HG02884 (cell line): ENCODE results near the gene FHIT.

Experiments
- ATAC-seq: cut with Tn5 transposase; IDR thresholded peaks from one replicate; pipeline ENCODE4 v1.9.1; 2021; ENCODE audit warnings: mild to moderate bottlenecking, moderate library complexity; ENCODE audit not compliant: unreplicated experiment

Gene FHIT

GRCh38 chr3:61172684-61173083 lies 78.6 kb downstream of the FHIT start:
- no peak for ATAC-seq

GRCh38 chr3:61172203-61172602 lies 79.0 kb downstream of the FHIT start:
- no peak for ATAC-seq

GRCh38 chr3:61169621-61170251 lies 81.5 kb downstream of the FHIT start:
- no peak for ATAC-seq

DNA sequence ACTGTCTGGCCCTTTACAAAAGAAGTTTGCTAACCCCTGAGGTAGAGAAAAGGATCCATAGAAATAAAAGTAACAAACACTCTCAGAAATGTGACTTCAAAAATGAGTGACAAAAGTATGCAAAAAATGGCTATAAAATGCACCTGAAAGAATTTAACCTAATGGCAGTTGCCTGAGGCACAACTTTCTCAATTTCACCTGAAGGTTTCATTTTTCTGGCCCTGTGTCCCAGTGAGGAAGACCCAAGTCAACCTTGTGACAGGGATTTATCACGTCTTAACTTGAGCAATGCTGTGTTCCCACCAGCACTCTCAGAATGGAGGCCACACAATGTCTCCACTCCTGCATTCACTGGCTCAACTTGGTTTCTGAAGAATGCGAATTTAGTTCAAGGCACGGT lies 83.0 kb downstream of the FHIT start:
- ATAC-seq, result no peak

GRCh38 chr3:61162965-61163364 lies 88.3 kb downstream of the FHIT start:
- no peak for ATAC-seq

- ATAC-seq, result no peak
Observed at GRCh38 chr3:61158667-61159066, 92.6 kb downstream of the FHIT start.

GRCh38 chr3:61158216-61158615 lies 93.0 kb downstream of the FHIT start:
- no peak for ATAC-seq

DNA sequence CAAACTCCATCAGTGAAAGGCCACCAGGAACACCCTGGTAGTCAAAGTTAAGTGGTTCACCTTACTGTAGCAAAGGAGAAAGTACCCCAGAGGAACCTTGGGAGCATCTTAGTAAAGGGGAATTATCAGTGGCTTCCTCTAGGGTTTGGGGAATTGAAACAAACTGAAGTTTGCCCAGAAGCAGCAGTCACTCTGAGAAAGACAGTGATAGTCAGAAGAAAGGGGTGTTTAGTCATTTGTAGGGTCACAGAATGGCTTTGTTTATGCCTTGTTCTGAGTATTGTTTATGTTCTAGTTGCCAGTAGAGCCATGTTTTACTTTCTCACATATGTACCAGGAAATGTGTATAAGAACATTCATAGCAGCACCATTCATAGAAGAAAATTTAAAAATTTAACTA lies 93.8 kb downstream of the FHIT start:
- peak; percentile 88 for ATAC-seq

GRCh38 chr3:61155701-61156292 lies 95.5 kb downstream of the FHIT start:
- ATAC-seq, result no peak

- ATAC-seq, result no peak
Observed at GRCh38 chr3:61154457-61155198, 96.6 kb downstream of the FHIT start.

GRCh38 chr3:61152071-61152470 lies 99.2 kb downstream of the FHIT start:
- ATAC-seq, result no peak

DNA sequence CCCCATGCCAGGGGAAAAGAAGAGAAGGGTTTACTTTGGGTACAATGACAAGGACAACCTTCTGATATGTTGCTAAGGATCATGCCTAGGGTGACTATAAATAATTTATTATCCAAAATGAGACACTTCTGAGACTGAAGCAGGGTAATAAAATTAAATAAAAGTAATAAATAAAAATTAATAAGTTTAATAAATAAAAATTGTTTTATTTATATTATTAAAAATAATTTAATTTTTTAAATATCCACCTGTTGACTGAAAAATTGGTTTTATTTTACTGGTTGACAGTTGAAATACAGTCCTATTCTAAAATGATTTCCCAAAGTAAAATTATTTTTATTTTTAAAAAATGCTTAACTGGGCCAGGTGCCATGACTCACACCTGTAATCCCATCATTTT lies 102.0 kb downstream of the FHIT start:
- ATAC-seq, result no peak

DNA sequence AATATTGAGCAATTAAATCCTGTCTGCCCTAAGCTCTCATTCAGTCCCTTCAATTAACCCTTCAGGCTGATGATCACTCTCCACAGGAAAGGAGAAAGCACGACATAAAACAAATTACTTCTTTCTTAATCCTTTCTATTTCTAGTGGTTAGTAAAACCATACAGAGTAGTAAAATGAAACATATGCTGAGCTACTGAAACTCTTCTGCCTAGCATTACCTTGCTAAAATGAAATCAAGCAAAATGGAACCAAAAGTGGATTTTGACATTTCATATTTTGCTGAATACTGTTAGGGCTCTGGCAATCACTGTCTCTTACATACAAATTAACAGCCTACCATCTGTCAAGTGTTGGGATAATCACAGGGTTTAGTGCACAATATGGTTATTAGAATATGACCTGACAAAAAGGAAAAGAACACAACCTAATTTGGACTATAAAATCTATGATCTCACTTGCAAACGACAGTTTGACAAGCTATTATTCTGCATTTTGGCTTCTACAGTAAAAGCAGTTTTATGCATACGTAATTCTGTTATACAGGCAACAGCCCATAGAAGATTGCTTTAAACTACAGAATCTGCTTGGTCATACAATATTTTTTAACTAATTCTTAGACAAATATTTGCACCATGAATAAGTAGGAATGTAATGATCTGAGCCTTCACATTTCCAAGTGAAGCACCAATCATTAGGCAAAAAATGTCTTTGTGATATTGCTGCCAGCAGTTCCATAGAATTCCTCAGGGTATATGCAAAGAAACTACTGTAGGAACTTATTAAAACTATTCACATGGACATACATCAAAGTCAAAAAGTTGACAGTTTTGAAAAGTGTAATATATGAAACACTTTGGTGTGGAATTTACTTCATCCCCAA lies 105.0 kb downstream of the FHIT start:
- ATAC-seq, result no peak

DNA sequence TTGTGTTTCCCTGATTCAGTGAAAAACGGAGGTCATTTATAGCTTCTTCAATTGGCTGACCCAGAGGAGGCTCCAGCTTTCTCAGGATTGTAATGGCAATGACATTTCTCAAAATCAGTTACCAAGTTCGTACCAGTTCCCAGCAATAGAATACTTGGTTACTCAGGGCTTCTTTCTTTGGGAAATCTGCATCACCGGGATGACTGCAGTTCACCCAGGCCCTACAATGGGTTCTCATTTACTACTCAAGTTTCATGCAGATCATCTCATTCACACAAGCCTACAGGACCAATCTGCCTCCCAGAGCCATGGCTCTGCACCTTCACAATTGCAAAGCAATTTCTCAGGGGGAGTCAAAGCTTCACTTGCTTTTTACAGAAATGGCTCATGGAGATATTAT lies 109.6 kb downstream of the FHIT start:
- ATAC-seq, result no peak

- ATAC-seq, result no peak
Observed at GRCh38 chr3:61141227-61141626, 110.0 kb downstream of the FHIT start.

GRCh38 chr3:61139686-61140085 lies 111.6 kb downstream of the FHIT start:
- ATAC-seq, result no peak

DNA sequence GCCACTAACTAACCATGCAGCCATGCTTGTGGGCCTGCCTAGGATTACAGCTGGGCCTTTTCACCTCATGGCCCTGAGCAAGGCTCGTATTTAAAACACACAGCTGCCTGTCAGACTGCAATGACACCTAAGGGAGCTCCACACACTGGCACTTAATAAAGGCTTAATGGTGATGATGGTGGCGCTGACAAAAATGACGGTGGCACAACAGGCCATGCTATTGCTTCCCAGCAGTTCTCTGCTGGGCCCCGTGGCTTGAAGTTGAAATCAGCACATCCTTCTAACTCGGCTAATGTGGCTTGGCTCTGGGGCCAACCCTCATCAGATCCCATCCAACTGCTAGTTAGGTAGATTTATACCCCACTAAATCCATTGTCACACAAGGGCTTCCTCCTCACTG lies 112.9 kb downstream of the FHIT start:
- ATAC-seq, result no peak

GRCh38 chr3:61136191-61136590 lies 115.1 kb downstream of the FHIT start:
- no peak for ATAC-seq

DNA sequence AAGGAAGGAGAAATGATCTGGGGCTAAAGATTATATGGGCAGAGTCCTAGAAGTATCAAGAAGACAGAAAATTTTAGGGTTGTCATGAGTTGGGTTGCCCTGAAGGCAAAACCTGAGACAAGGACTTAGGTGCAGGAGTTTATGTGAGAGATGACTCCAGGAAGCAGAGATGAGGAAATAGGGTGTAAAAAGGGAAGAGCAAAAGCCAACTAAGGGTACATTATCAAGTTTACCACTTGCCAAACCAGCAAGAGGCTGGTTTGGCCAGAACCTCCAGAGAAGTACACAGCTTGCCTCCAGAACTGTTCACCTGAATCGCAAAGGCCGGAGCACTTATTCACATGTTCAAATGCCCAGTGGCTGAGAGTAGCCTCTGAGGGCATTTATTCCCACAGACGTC lies 116.7 kb downstream of the FHIT start:
- no peak for ATAC-seq

DNA sequence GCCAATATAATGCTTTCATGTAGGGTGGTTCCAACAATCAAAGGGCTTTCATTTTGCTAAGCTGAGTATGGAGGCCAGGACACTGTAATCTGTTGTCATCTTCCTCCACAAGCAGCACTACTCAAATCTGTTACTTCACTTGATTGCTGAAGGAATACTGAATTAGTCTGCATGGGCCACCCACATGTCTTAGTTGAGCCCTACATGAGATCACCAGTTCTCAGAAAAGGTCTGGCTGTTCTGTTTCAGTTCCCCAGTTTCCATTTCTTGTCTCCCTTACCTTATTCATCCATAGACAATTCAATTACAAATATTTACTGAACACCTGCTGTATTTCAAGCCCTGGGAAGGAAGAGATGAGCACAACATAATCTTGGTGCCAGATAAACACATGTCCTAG lies 119.2 kb downstream of the FHIT start:
- ATAC-seq, result peak; percentile 71

GRCh38 chr3:61118830-61119229 lies 132.4 kb downstream of the FHIT start:
- ATAC-seq, result no peak
